Endodermal cell (in vitro differentiated cells): ENCODE results near the gene NAV2. TPM values are rescaled to one million over a fixed set of nuclear protein-coding genes. Genes with fewer than 3 reads are reported as not detected.

Source experiments
- DNase-seq: peaks from one replicate; pipeline ENCODE4 v3.0.0-alpha.2; 2017
- H3K27ac ChIP-seq: 2 replicates; pipeline ENCODE4 v1.5.1; 2013; ENCODE audit warnings: mild to moderate bottlenecking, low read depth, low read length, moderate library complexity
- H3K27me3 ChIP-seq: 2 replicates; pipeline ENCODE4 v1.6.1; 2013; ENCODE audit warnings: mild to moderate bottlenecking, low read length, moderate library complexity; ENCODE audit not compliant: insufficient read depth, control insufficient read depth, poor library complexity, severe bottlenecking
- H3K36me3 ChIP-seq: 2 replicates; pipeline ENCODE4 v1.7.0; 2013; ENCODE audit warnings: mild to moderate bottlenecking, low read length, moderate library complexity; ENCODE audit not compliant: control insufficient read depth, insufficient read depth
- H3K4me1 ChIP-seq: one replicate; pipeline ENCODE4 v1.7.0; 2013; ENCODE audit warnings: low read length; ENCODE audit not compliant: control insufficient read depth, insufficient read depth
- H3K4me3 ChIP-seq: 2 replicates; pipeline ENCODE4 v1.5.1; 2013; ENCODE audit warnings: mild to moderate bottlenecking, low read length, moderate library complexity
- H3K9ac ChIP-seq: 2 replicates; pipeline ENCODE4 v1.6.1; 2013; ENCODE audit warnings: mild to moderate bottlenecking, low read length, moderate library complexity; ENCODE audit not compliant: poor library complexity, severe bottlenecking; ENCODE audit errors: extremely low read depth
- H3K9me3 ChIP-seq: 2 replicates; pipeline ENCODE4 v1.6.1; 2013; ENCODE audit warnings: mild to moderate bottlenecking, low read length, moderate library complexity; ENCODE audit not compliant: control insufficient read depth
- H3K27ac Mint-ChIP-seq: 2 replicates; pipeline ENCODE4 v1.8.0; 2020; ENCODE audit warnings: mixed read lengths
- H3K27me3 Mint-ChIP-seq: 2 replicates; pipeline ENCODE4 v1.8.0; 2021; ENCODE audit warnings: mild to moderate bottlenecking, mixed read lengths; ENCODE audit not compliant: insufficient read depth
- H3K36me3 Mint-ChIP-seq: 2 replicates; pipeline ENCODE4 v1.8.0; 2020; ENCODE audit warnings: low read depth, mixed read lengths
- H3K4me1 Mint-ChIP-seq: 2 replicates; pipeline ENCODE4 v1.8.0; 2020; ENCODE audit warnings: mixed read lengths
- H3K4me3 Mint-ChIP-seq: 2 replicates; pipeline ENCODE4 v1.8.0; 2020; ENCODE audit warnings: mild to moderate bottlenecking, moderate library complexity, mixed read lengths
- H3K9me3 Mint-ChIP-seq: 2 replicates; pipeline ENCODE4 v1.8.0; 2020; ENCODE audit warnings: mild to moderate bottlenecking, mixed read lengths
- WGBS, 2 experiments: methylation state at CpG; one replicate each; pipeline versions ENCODE4 v1.1.5 to v1.1.7; 2013; ENCODE audit warnings: missing lambda C conversion rate in 2 of 2, mixed read lengths in 1 of 2; ENCODE audit not compliant: insufficient coverage in 1 of 2, insufficient read length in 1 of 2; 5-methylcytosine and 5-hydroxymethylcytosine counted together
- total RNA-seq, 2 donors: library from RNA; stranded (reverse); fragmentation: NEBNext Ultra II Directional in 1 of 2; extraction: Animal tissue kit (Norgen Biotek cat#: 25700) in 1 of 2; gene quantifications; 2 replicates in 1 of 2; 3 replicates in 1 of 2; pipeline ENCODE4 v1.2.1, GENCODE V29; 2021
- TF ChIP-seq, protein P1 (sequence below): fragments of 200-600 bp; sonication (generic); conservative IDR thresholded peaks from 2 replicates; pipeline ENCODE4 v1.5.0; 2021; ENCODE audit warnings: antibody characterized with exemption, mild to moderate bottlenecking

Gene NAV2
- total RNA-seq, 2 donors from 2014 or later, result 37.1 to 42.4 TPM

- Histone ChIP-seq H3K27ac (no peak overlapping the region), H3K4me1 (no peaks in the 10 kb centered on the region), H3K27me3 (no peaks in the 10 kb centered on the region), H3K9ac (no peak overlapping the region), H3K4me3 (no peak overlapping the region), H3K36me3 (no peaks in the 10 kb centered on the region), H3K9me3 (no peaks in the 10 kb centered on the region)
- TF ChIP-seq, protein P1, sequence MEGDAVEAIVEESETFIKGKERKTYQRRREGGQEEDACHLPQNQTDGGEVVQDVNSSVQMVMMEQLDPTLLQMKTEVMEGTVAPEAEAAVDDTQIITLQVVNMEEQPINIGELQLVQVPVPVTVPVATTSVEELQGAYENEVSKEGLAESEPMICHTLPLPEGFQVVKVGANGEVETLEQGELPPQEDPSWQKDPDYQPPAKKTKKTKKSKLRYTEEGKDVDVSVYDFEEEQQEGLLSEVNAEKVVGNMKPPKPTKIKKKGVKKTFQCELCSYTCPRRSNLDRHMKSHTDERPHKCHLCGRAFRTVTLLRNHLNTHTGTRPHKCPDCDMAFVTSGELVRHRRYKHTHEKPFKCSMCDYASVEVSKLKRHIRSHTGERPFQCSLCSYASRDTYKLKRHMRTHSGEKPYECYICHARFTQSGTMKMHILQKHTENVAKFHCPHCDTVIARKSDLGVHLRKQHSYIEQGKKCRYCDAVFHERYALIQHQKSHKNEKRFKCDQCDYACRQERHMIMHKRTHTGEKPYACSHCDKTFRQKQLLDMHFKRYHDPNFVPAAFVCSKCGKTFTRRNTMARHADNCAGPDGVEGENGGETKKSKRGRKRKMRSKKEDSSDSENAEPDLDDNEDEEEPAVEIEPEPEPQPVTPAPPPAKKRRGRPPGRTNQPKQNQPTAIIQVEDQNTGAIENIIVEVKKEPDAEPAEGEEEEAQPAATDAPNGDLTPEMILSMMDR, result no peak
- peak overlapping the region; percentile 83 for H3K27ac Mint-ChIP-seq
- H3K36me3 Mint-ChIP-seq, result no peaks in the 10 kb centered on the region
- no peaks in the 10 kb centered on the region for H3K27me3 Mint-ChIP-seq
- no peak overlapping the region for H3K4me3 Mint-ChIP-seq
- peaks cover 50% of the 10 kb centered on the region for H3K4me1 Mint-ChIP-seq
- peak; percentile 67 for DNase-seq
- WGBS, 2 experiments, result 66 to 74% methylated on average over 7 to 8 of the region's 10 CpGs
- H3K9me3 Mint-ChIP-seq, result peaks cover 2% of the 10 kb centered on the region
Measured at GRCh38 chr11:19816040-19816439, 103.4 kb downstream of the NAV2 start.

DNA sequence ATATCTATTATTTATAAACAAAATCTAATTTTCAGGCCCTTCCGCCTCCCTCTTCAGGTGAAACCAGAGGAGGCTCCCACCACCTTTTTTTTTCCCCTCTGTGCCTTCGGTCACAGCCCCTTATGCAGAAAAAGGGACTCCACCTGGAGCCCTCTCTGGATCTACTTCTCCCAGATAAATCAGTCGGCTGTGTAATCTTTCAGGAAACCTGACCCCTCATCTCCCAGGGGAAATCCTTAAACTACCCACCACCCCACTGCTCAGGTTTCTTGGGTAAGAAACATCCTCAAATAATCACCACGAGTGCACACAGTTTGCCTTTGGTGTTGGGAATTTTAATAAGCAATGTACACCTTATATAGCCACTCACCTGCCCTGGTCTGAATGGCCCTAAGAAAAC, 104.2 kb downstream of the NAV2 start:
- no peak overlapping the region for H3K4me3 ChIP-seq
- no peaks in the 10 kb centered on the region for H3K4me1 ChIP-seq
- peaks cover 43% of the 10 kb centered on the region for H3K4me1 Mint-ChIP-seq
- no peaks in the 10 kb centered on the region for H3K36me3 Mint-ChIP-seq
- no peaks in the 10 kb centered on the region for H3K9me3 ChIP-seq
- TF ChIP-seq, protein P1, result no peak
- peak; percentile 76 for DNase-seq
- H3K27me3 ChIP-seq, result no peaks in the 10 kb centered on the region
- H3K4me3 Mint-ChIP-seq, result peak overlapping the region; percentile 19
- no peaks in the 10 kb centered on the region for H3K36me3 ChIP-seq
- no peak overlapping the region for H3K9ac ChIP-seq
- H3K27ac Mint-ChIP-seq, result peak overlapping the region; percentile 95
- WGBS, 2 experiments, result 73% methylated on average over 3 of the region's 4 CpGs; no CpG with 5 or more reads in 1 of the 2 experiments
- no peak overlapping the region for H3K27ac ChIP-seq
- peaks cover 2% of the 10 kb centered on the region for H3K9me3 Mint-ChIP-seq
- no peaks in the 10 kb centered on the region for H3K27me3 Mint-ChIP-seq

- Mint-ChIP-seq H3K4me3 (peak overlapping the region; percentile 19), H3K4me1 (peaks cover 42% of the 10 kb centered on the region), H3K36me3 (no peaks in the 10 kb centered on the region), H3K9me3 (peaks cover 2% of the 10 kb centered on the region), H3K27me3 (no peaks in the 10 kb centered on the region), H3K27ac (peak overlapping the region; percentile 95)
- Histone ChIP-seq H3K4me1 (no peaks in the 10 kb centered on the region), H3K9ac (no peak overlapping the region), H3K27ac (no peak overlapping the region), H3K27me3 (no peaks in the 10 kb centered on the region), H3K9me3 (no peaks in the 10 kb centered on the region), H3K4me3 (no peak overlapping the region), H3K36me3 (no peaks in the 10 kb centered on the region)
- 55 to 68% methylated on average over 6 of the region's 6 CpGs for WGBS, 2 experiments
- TF ChIP-seq, protein P1, result no peak
- peak; percentile 87 for DNase-seq
Measured at GRCh38 chr11:19817265-19817851, 104.7 kb downstream of the NAV2 start.
